HG03196 (cell line): ENCODE results near the gene PPM1N.
A peak's percentile ranks its signal among the peaks of the same experiment; 100 is the strongest.

Experiments used
- ATAC-seq: cut with Tn5 transposase; IDR thresholded peaks from one replicate; pipeline ENCODE4 v1.9.1; 2021; ENCODE audit not compliant: unreplicated experiment

PPM1N gene

DNA sequence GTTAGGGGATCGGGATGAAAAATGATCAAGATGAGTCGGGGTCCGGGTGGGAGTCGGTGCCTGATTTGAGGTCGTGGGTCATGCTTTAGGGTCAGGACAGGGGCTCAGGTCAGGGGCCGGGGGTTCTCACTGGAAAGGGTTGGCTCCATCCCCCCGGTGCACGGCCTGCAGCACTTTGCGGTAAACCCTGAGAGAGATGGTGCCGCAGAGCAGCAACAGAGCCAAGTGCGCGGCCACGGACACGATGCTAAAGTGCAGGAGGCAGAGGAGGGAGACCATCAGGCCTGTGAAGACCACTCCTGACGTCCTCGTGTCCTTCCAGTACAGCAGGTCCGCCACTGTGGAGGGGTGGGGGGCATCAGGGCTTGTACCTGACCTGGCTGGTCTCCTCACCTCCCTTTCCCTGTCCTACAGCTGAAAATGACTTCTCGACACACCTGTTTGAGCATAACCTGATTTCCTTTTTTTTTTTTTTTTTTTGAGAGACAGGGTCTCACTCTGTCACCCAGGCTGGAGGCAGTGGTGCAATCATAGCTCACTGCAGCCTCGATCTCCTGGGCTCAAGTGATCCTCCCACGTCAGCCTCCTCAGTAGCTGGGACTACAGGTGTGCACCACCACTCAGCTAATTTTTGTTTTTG, 8.9 kb upstream of the PPM1N start:
- ATAC-seq: no peak

- no peak for ATAC-seq
Measured at GRCh38 chr19:45492137-45492626, 6.1 kb upstream of the PPM1N start.

- ATAC-seq: no peak
Measured at GRCh38 chr19:45492627-45493470, 5.4 kb upstream of the PPM1N start.

DNA sequence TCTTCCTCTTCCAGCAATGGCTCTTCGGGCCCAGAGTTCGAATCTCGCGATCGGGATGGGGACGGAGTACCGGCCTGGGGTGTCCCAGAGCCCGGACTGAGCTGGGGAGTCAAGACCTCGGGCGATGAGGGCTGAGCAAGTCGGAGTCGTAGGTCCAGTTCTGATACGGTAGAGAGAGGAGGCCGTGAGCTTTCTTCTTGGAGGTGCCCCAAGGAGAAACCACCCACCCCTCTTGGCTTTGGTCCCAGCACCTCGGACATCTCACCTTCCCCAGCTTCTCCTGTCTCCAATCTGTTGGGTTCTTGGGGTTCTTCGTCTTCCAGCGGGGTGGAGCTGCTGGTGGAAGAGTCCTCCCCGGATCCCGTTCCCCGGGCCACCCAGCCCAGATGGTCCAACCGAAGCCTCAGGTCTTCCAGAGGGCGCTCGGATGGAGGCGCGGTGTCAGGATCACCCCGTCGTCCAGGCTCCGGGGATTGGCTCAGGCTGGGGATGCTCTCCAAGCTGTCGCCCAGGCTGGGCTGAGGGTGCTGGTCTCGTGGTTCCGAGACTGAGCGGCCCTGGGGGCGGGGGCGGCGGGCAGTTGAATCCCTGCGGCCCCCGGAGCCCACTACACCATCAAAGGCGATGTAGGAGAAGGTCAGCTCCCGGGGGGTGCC, 3.9 kb upstream of the PPM1N start:
- ATAC-seq: no peak

- no peak for ATAC-seq
Measured at GRCh38 chr19:45495178-45495577, 3.1 kb upstream of the PPM1N start.

DNA sequence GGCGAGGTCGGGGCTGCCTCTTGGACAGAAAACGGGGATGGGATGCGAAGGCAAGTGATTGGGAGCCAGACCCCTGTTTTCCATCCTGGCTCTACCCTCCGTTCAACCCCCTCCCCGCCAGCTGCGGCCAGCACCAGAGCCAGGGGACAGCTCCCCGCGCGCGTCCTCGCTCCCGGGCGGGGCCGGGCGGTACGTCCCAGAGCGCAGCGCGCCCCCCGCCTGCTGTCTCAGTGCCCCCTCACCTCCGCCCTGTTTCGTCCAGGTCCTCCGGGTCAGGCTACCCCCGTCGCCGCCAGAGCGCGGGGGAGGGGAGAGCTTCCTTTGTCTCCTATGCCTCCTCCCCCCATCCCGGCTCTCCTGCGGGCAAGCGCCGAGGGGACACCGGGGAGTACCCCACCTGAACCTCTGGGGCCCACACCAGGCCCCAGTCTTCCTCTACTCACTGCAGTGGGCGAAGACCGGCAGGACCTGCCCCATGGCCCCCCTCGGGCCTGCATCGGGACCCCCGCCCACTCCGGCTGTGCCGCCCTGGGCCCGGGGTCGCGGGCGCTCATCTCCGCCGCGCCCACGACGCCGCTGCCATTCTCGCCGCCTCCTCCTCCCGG, 1.8 kb upstream of the PPM1N start:
- peak; percentile 11 for ATAC-seq

DNA sequence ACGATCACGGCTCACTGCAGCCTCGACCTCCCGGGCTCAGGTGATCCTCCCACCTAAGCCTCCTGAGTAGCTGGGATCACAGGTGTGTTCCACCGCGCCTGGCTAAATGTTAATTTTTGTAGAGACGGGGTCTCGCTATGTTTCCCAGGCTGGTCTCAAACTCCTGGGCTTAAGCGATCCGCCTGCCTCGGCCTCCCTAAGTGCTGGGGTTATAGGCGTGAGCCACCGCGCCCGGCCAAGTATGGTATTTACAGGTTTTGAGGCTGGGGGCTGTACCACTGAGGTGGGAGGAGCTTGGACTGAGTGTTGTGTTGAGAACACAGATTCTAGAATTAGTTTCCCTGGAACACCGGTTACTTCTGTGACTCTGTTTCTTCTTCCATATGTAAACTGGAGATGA, 452 bp upstream of the PPM1N start:
- ATAC-seq: no peak

- ATAC-seq: no peak
Measured at GRCh38 chr19:45499196-45500180, 1.2 kb downstream of the PPM1N start.

- no peak for ATAC-seq
Measured at GRCh38 chr19:45500918-45501729, 2.9 kb downstream of the PPM1N start.

GRCh38 chr19:45501730-45502014, 3.4 kb downstream of the PPM1N start:
- no peak for ATAC-seq

GRCh38 chr19:45502111-45502510, 3.9 kb downstream of the PPM1N start:
- ATAC-seq: no peak

GRCh38 chr19:45503909-45504308, 5.7 kb downstream of the PPM1N start:
- ATAC-seq: no peak

GRCh38 chr19:45505151-45505995, 7.1 kb downstream of the PPM1N start:
- no peak for ATAC-seq

- ATAC-seq: no peak
Measured at GRCh38 chr19:45505996-45506245, 7.7 kb downstream of the PPM1N start.

- peak; percentile 60 for ATAC-seq
Measured at GRCh38 chr19:45506246-45506988, 8.2 kb downstream of the PPM1N start.

DNA sequence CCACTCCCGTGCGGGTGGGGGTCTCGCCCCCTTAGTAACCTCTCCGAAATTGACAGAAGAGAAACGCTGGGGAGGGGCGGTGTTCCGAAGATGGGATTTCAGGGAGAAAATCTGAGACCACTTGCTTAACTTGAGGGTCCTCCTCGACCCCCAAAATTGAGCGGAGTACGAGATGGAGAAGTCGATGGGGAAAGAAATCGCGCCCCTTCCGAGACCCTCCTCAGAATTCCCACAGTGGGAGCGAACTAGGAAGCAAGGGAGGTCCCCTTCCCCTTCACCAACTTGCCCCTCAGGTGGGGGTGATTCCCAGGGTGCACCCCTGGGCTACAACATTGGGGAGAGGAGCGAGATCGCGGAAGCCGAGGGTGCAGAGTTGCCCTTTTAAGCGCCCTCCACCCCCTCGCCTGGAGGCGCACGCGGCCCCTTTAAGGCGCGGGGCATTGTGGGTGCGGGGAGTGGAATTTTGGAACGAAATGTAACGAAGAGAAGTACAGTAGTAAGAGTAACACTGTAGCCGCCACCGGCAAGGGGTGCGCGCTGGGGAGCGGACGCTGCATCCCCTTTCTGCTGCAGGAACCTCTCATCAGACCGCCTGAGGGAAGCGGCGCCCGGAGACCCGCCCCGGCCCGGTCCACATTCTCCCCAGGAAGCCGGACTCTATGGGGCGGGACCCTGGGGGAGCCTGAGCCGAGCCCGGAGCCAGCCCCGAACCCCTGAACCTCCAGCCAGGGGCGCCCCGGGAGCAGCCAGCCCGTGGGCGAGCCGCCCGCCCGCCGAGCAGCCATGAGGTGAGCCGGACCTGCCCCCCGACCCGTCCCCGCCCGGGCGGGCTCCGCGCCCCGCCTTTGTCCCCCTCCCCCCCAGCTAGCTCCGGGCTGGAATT, 9.0 kb downstream of the PPM1N start, which contains the start of gene VASP:
Gene VASP, plus strand, starts transcription at position 491 of the 883 bp plus-strand sequence. Its CDS starts 293 bp downstream, at position 784.
- peak; percentile 46 for ATAC-seq

DNA sequence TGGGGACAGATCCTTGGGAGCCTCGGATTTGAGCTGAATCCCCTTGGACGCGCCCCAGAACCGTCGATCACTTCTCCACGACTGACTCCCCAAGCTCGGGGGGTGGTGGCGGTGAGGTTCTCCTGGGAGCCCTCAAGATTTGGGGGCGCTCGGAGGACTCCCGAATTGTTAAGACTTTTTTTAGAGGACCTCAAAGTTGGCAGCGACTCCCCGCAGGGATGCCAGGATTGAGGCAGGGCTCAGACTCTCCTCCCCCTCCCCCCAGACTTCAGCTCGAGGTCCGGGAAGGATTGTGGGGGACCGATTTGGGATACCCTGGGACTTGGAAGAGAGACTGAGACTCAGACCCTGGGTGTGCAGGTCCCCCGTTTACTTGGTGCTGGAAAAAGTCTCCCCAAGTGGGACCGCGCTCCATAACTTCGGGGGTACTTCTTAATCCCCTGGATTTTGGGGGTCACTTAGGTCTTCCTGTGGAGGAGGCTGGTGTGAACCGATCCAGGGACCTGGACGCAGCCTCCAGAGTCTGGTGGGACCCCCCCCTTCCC, 9.7 kb downstream of the PPM1N start:
- ATAC-seq: no peak
